HG03558 (cell line): ENCODE results near the gene DGLUCY.
"Not testable (repeated sequence)": the region's sequence is repeated elsewhere in the genome, so short reads cannot be mapped to it uniquely, and the experiment has no call there.

ENCODE experiments used
- ATAC-seq: cut with Tn5 transposase; IDR thresholded peaks from one replicate; pipeline ENCODE4 v1.9.1; 2021; ENCODE audit warnings: moderate number of reproducible peaks; ENCODE audit not compliant: unreplicated experiment; ENCODE audit errors: extremely low read depth

Gene DGLUCY

GRCh38 chr14:91229743-91230200 is 115.9 kb downstream of the DGLUCY start:
- ATAC-seq = peak; percentile 53

GRCh38 chr14:91230397-91231035 is 116.6 kb downstream of the DGLUCY start:
- no peak for ATAC-seq

GRCh38 chr14:91231446-91231845 is 117.6 kb downstream of the DGLUCY start:
- ATAC-seq = no peak

- ATAC-seq = no peak
Measured at GRCh38 chr14:91232052-91232451, 118.2 kb downstream of the DGLUCY start.

- ATAC-seq = no peak
Measured at GRCh38 chr14:91232603-91233002, 118.7 kb downstream of the DGLUCY start.

GRCh38 chr14:91233936-91234790 is 120.3 kb downstream of the DGLUCY start:
- no peak for ATAC-seq

- ATAC-seq = no peak
Measured at GRCh38 chr14:91234791-91235114, 120.9 kb downstream of the DGLUCY start.

GRCh38 chr14:91235841-91236240 is 122.0 kb downstream of the DGLUCY start:
- no peak for ATAC-seq

GRCh38 chr14:91237219-91237618 is 123.3 kb downstream of the DGLUCY start:
- ATAC-seq = no peak

GRCh38 chr14:91238085-91238484 is 124.2 kb downstream of the DGLUCY start:
- ATAC-seq = no peak

GRCh38 chr14:91238661-91239060 is 124.8 kb downstream of the DGLUCY start:
- no peak for ATAC-seq

GRCh38 chr14:91241863-91242262 is 128.0 kb downstream of the DGLUCY start:
- ATAC-seq = no peak

GRCh38 chr14:91242635-91243034 is 128.8 kb downstream of the DGLUCY start:
- ATAC-seq = no peak

- no peak for ATAC-seq
Measured at GRCh38 chr14:91243074-91243471, 129.2 kb downstream of the DGLUCY start.

- ATAC-seq = no peak
Measured at GRCh38 chr14:91244501-91244901, 130.6 kb downstream of the DGLUCY start, which contains the start of gene GPR68. Gene GPR68, minus strand, starts transcription at chr14:91244704. Its CDS starts 9,654 bp downstream, at chr14:91235050.

GRCh38 chr14:91245029-91245428 is 131.2 kb downstream of the DGLUCY start:
- no peak for ATAC-seq

GRCh38 chr14:91245616-91246015 is 131.7 kb downstream of the DGLUCY start:
- ATAC-seq = not testable (repeated sequence)

GRCh38 chr14:91246051-91246852 is 132.4 kb downstream of the DGLUCY start:
- no peak for ATAC-seq

- peak; percentile 92 for ATAC-seq
Measured at GRCh38 chr14:91249841-91250616, 136.2 kb downstream of the DGLUCY start.

GRCh38 chr14:91250912-91251311 is 137.0 kb downstream of the DGLUCY start:
- ATAC-seq = no peak
